ENCODE data around the gene TEKT1. TPM values are rescaled to one million over a fixed set of nuclear protein-coding genes. Genes with fewer than 3 reads are reported as not detected.

TEKT1 gene
- total and polyA plus RNA-seq, 7 donors = not detected

- WGBS, 2 donors = 88 to 91% methylated on average over 6 of the region's 6 CpGs
- no peak for DNase-seq
- H3K27ac ChIP-seq = no peak overlapping the region
- H3K4me1 ChIP-seq = peaks cover 0 to 21% (median 10%) of the 10 kb centered on the region in 4 donors
- no peaks in the 10 kb centered on the region for H3K27me3 ChIP-seq
- no peaks in the 10 kb centered on the region for H3K9me3 ChIP-seq
- intact Hi-C loops (cut with DNase I) = no loop called here
- no peaks in the 10 kb centered on the region for H3K36me3 ChIP-seq
- H3K4me3 ChIP-seq = no peak overlapping the region
- TF ChIP-seq POLR2A (IDR thresholded peaks at IDR 0.05) (no peak), CTCF (IDR thresholded peaks at IDR 0.05) (no peak), EP300 (IDR thresholded peaks at IDR 0.05) (no peak), POLR2AphosphoS5 (IDR thresholded peaks at IDR 0.05) (no peak)
Observed at GRCh38 chr17:6749519-6749918, 82.0 kb downstream of the TEKT1 start.

- Histone ChIP-seq H3K4me1 (peaks cover 0 to 19% (median 10%) of the 10 kb centered on the region in 4 donors), H3K27ac (no peak overlapping the region), H3K36me3 (no peaks in the 10 kb centered on the region), H3K4me3 (no peak overlapping the region), H3K9me3 (no peaks in the 10 kb centered on the region), H3K27me3 (no peaks in the 10 kb centered on the region)
- intact Hi-C loops (cut with DNase I) = no loop called here
- DNase-seq = no peak
- TF ChIP-seq POLR2A (IDR thresholded peaks at IDR 0.05) (no peak), POLR2AphosphoS5 (IDR thresholded peaks at IDR 0.05) (no peak), CTCF (IDR thresholded peaks at IDR 0.05) (no peak), EP300 (IDR thresholded peaks at IDR 0.05) (no peak)
Observed at GRCh38 chr17:6748617-6749016, 82.9 kb downstream of the TEKT1 start.

Small RNAs within 50 kb of the gene (small RNA-seq; reads per million reads assigned to genes)
- 0 reads per million in 3 donors for gene AC004706.2

Other genes starting within 250 kb of the TEKT1 start
- gene KIAA0753, start 191.0 kb downstream of the TEKT1 start, total RNA-seq = 10 to 100 TPM; 14.1 to 18.3 (median 14.5) TPM
- gene KIAA0753, start 191.0 kb downstream of the TEKT1 start, polyA plus RNA-seq = 1 to 10 TPM; 3.6 to 8.1 (median 3.9) TPM
- 100 to 1,000 TPM in 3 of 4 donors, 10 to 100 TPM in 1; 37.3 to 152 (median 120) TPM for gene TXNDC17, start 190.7 kb downstream of the TEKT1 start, total RNA-seq
- 100 to 1,000 TPM; 296 to 703 (median 532) TPM for gene TXNDC17, start 190.7 kb downstream of the TEKT1 start, polyA plus RNA-seq
- gene MED31, start 180.1 kb downstream of the TEKT1 start, total RNA-seq = 1 to 10 TPM; 2.0 to 8.6 (median 7.1) TPM
- gene MED31, start 180.1 kb downstream of the TEKT1 start, polyA plus RNA-seq = 10 to 100 TPM in 2 of 3 donors, 1 to 10 TPM in 1; 9.6 to 24.0 (median 11.5) TPM
- gene C17orf100, start 180.0 kb downstream of the TEKT1 start, total RNA-seq = 1 to 10 TPM in 3 of 4 donors, under 1 TPM in 1; 0.81 to 2.8 (median 1.7) TPM
- 1 to 10 TPM; 2.1 to 4.2 (median 2.1) TPM for gene C17orf100, start 180.0 kb downstream of the TEKT1 start, polyA plus RNA-seq
- gene SLC13A5, start 118.4 kb downstream of the TEKT1 start, total RNA-seq = under 1 TPM in 1 of 4 donors, not detected in 3; 0.14 TPM
- under 1 TPM in 2 of 3 donors, not detected in 1; under 0.01 to 0.03 TPM for gene SLC13A5, start 118.4 kb downstream of the TEKT1 start, polyA plus RNA-seq
- gene XAF1, start 75.7 kb downstream of the TEKT1 start, total RNA-seq = 10 to 100 TPM in 3 of 4 donors, 1 to 10 TPM in 1; 9.7 to 59.5 (median 35.8) TPM
- gene XAF1, start 75.7 kb downstream of the TEKT1 start, polyA plus RNA-seq = 10 to 100 TPM in 1 of 3 donors, 1 to 10 TPM in 2; 3.2 to 64.1 (median 3.6) TPM
- gene FBXO39, start 55.5 kb downstream of the TEKT1 start, total RNA-seq = not detected
- gene FBXO39, start 55.5 kb downstream of the TEKT1 start, polyA plus RNA-seq = under 1 TPM in 1 of 3 donors, not detected in 2; 0.52 TPM
- gene ALOX12, start 164.3 kb upstream of the TEKT1 start, total RNA-seq = not detected
- not detected for gene ALOX12, start 164.3 kb upstream of the TEKT1 start, polyA plus RNA-seq
- gene RNASEK, start 180.9 kb upstream of the TEKT1 start, total RNA-seq = 100 to 1,000 TPM in 2 of 4 donors, 10 to 100 TPM in 2; 78.8 to 196 (median 109) TPM
- gene RNASEK, start 180.9 kb upstream of the TEKT1 start, polyA plus RNA-seq = 100 to 1,000 TPM; 261 to 363 (median 302) TPM
- 1 to 10 TPM in 2 of 4 donors, under 1 TPM in 2; 0.71 to 2.8 (median 1.8) TPM for gene BCL6B, start 191.3 kb upstream of the TEKT1 start, total RNA-seq
- gene BCL6B, start 191.3 kb upstream of the TEKT1 start, polyA plus RNA-seq = 1 to 10 TPM in 2 of 3 donors, under 1 TPM in 1; 0.46 to 3.6 (median 3.3) TPM
- 1 to 10 TPM in 1 of 4 donors, under 1 TPM in 3; 0.36 to 1.1 (median 0.60) TPM for gene SLC16A13, start 204.3 kb upstream of the TEKT1 start, total RNA-seq
- 1 to 10 TPM in 2 of 3 donors, under 1 TPM in 1; 0.60 to 7.3 (median 1.2) TPM for gene SLC16A13, start 204.3 kb upstream of the TEKT1 start, polyA plus RNA-seq
- under 1 TPM in 3 of 4 donors, not detected in 1; 0.33 to 0.54 (median 0.36) TPM for gene SLC16A11, start 212.4 kb upstream of the TEKT1 start, total RNA-seq
- gene SLC16A11, start 212.4 kb upstream of the TEKT1 start, polyA plus RNA-seq = 1 to 10 TPM in 1 of 3 donors, not detected in 2; 2.4 TPM
- gene CLEC10A, start 248.5 kb upstream of the TEKT1 start, total RNA-seq = 10 to 100 TPM in 3 of 4 donors, 1 to 10 TPM in 1; 9.1 to 16.9 (median 14.1) TPM
- gene CLEC10A, start 248.5 kb upstream of the TEKT1 start, polyA plus RNA-seq = 10 to 100 TPM in 2 of 3 donors, 1 to 10 TPM in 1; 9.6 to 17.6 (median 15.3) TPM